ENCODE results near the gene GRIK4. TPM values are rescaled to one million over a fixed set of nuclear protein-coding genes. Genes with fewer than 3 reads are reported as not detected.

Gene GRIK4
- total RNA-seq, 2 experiments from 2014 or later, result not detected

GRCh38 chr11:120722524-120722923, 211.0 kb downstream of the GRIK4 start:
- intact Hi-C loops (cut with micrococcal nuclease), result no loop called here
- DNase-seq (no peak), ATAC-seq (no peak)
- no peaks in the 10 kb centered on the region for H3K4me1 Mint-ChIP-seq (ENCODE audit: low read depth)
- no peak overlapping the region for H3K27ac Mint-ChIP-seq
- no peaks in the 10 kb centered on the region for H3K36me3 Mint-ChIP-seq (ENCODE audit: low read depth)
- H3K27me3 Mint-ChIP-seq, result peaks cover 16% of the 10 kb centered on the region
- H3K9me3 Mint-ChIP-seq, result peaks cover 3% of the 10 kb centered on the region
- no peak for TF ChIP-seq CTCF (IDR thresholded peaks at IDR 0.05)
- ChIA-PET CTCF (no interaction called here), POLR2A (interaction anchor here (1.1 kb wide), 1 partner anchor 25 kb away, joined by 3 read pairs; no protein-coding TSS in a partner anchor)
- H3K4me3 Mint-ChIP-seq, result no peak overlapping the region

GRCh38 chr11:120723751-120724150, 212.2 kb downstream of the GRIK4 start:
- peaks cover 16% of the 10 kb centered on the region for H3K27me3 Mint-ChIP-seq
- H3K36me3 Mint-ChIP-seq (ENCODE audit: low read depth), result no peaks in the 10 kb centered on the region
- no peak for TF ChIP-seq CTCF (IDR thresholded peaks at IDR 0.05)
- H3K4me1 Mint-ChIP-seq (ENCODE audit: low read depth), result no peaks in the 10 kb centered on the region
- H3K9me3 Mint-ChIP-seq, result peaks cover 5% of the 10 kb centered on the region
- DNase-seq (no peak), ATAC-seq (no peak)
- CTCF ChIA-PET, result interaction anchor here (0.6 kb wide), 1 partner anchor 8 kb away, joined by 3 read pairs; no protein-coding TSS in a partner anchor
- POLR2A ChIA-PET, result no interaction called here
- no peak overlapping the region for H3K4me3 Mint-ChIP-seq
- intact Hi-C loops (cut with micrococcal nuclease), result no loop called here
- H3K27ac Mint-ChIP-seq, result no peak overlapping the region

DNA sequence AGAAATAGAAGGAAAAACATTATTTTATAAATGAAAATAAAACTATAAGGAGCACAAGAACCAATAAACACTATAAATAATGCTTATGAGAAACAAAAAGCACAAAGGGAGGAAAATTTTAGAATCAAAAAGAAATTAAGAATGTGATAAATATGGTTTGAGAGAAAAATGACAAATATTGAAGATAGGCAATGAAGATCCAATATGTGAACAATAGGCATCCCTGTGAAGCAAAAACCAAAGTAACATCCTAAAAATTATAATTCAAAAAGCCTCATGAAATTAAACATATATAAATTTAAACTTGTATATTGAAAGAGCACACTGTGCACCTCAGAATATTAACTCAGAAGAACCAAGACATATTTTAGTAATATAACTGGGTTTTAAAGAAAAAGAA, 216.2 kb downstream of the GRIK4 start:
- DNase-seq, result no peak
- H3K4me1 Mint-ChIP-seq (ENCODE audit: low read depth), result no peaks in the 10 kb centered on the region
- no peak overlapping the region for H3K4me3 Mint-ChIP-seq
- POLR2A ChIA-PET, result no interaction called here
- H3K36me3 Mint-ChIP-seq (ENCODE audit: low read depth), result no peaks in the 10 kb centered on the region
- intact Hi-C loops (cut with micrococcal nuclease), result no loop called here
- CTCF ChIA-PET, result no interaction called here
- no peak for TF ChIP-seq CTCF (IDR thresholded peaks at IDR 0.05)
- peaks cover 6% of the 10 kb centered on the region for H3K27me3 Mint-ChIP-seq
- no peak for ATAC-seq
- H3K27ac Mint-ChIP-seq, result no peak overlapping the region
- H3K9me3 Mint-ChIP-seq, result peaks cover 14% of the 10 kb centered on the region

DNA sequence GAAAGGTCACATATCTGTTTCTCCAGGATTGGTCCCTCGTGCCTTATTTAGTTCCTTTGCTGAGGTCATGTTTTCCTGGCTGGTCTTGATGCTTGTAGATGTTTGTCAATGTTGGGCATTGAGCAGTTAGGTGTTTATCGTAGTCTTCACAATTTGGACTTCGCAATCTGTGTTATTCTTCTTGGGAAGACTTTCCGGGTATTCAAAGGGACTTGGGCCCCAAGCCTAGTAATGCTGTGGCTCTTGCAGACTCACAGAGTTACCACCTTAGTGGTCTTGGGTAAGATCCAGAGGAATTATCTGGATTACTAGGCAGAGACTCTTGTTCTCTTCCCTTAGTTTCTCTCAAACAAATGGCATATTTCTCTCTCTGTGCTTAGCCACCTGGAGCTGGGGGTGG, 223.5 kb downstream of the GRIK4 start:
- ATAC-seq, result no peak
- no peak overlapping the region for H3K27ac Mint-ChIP-seq
- CTCF ChIA-PET, result no interaction called here
- H3K36me3 Mint-ChIP-seq (ENCODE audit: low read depth), result no peaks in the 10 kb centered on the region
- H3K4me1 Mint-ChIP-seq (ENCODE audit: low read depth), result no peaks in the 10 kb centered on the region
- POLR2A ChIA-PET, result no interaction called here
- no peak for DNase-seq
- TF ChIP-seq CTCF (IDR thresholded peaks at IDR 0.05), result no peak
- no peak overlapping the region for H3K4me3 Mint-ChIP-seq
- H3K27me3 Mint-ChIP-seq, result peaks cover 8% of the 10 kb centered on the region
- intact Hi-C loops (cut with micrococcal nuclease), result no loop called here
- no peaks in the 10 kb centered on the region for H3K9me3 Mint-ChIP-seq

GRCh38 chr11:120738516-120739046, 227.0 kb downstream of the GRIK4 start:
- DNase-seq (no peak), ATAC-seq (no peak)
- Mint-ChIP-seq H3K27ac (no peak overlapping the region), H3K4me1 (ENCODE audit: low read depth) (no peaks in the 10 kb centered on the region), H3K4me3 (no peak overlapping the region), H3K27me3 (peaks cover 8% of the 10 kb centered on the region), H3K36me3 (ENCODE audit: low read depth) (no peaks in the 10 kb centered on the region), H3K9me3 (no peaks in the 10 kb centered on the region)
- intact Hi-C loops (cut with micrococcal nuclease), result no loop called here
- ChIA-PET CTCF (no interaction called here), POLR2A (no interaction called here)
- no peak for TF ChIP-seq CTCF (IDR thresholded peaks at IDR 0.05)
